Measurements from ENCODE around the gene ZFPM1. TPM values are rescaled to one million over a fixed set of nuclear protein-coding genes. Genes with fewer than 3 reads are reported as not detected.

The ZFPM1 gene
- total RNA-seq, 4 donors from 2014 or later, result 0.31 to 0.71 (median 0.56) TPM

DNA sequence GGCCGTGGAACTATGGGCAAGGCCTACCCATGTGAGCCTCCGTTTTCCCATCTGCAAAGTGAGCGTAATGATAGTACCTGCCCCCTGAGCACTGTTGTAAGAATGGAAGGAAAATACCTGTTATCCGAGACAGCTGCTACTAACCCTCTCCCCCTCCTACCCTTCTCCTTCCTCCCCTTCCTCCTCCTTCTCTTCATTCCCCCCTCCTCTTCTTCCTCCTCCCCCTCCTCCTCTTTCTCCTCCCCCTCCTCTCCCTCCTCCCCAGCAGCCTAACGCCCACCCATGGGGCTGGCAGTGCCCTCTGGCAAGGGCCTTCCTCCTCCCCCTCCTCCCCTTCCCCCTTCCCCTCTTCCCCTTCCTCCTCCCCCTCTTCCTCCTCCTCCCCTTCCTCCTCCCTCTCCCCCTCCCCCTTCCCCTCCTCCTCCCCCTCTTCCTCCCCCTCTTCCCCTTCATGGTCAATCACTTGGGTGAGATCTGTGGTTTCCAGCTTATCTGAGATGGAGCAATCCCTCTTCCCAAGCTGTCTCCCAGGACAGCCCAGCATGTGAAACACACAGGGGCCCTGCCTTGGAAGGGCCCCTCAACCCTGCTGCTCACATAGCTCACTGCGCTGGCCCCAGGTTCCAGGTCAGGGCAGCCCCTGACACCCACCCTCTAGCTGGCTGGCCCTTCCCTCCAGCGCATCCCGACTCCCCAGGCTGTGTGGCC, 6.4 kb downstream of the ZFPM1 start:
- peaks cover 13 to 40% (median 22%) of the 10 kb centered on the region in 3 donors for H3K27me3 ChIP-seq
- no peak overlapping the region for H3K27ac ChIP-seq
- H3K36me3 ChIP-seq, result no peaks in the 10 kb centered on the region
- ATAC-seq (no peak), DNase-seq (no peak)
- intact Hi-C loops (cut with DNase I; ENCODE audit: low total_unique reads) (loop anchor here (10.0 kb wide), 1 partner anchor 705 kb away; no protein-coding TSS in a partner anchor), in situ Hi-C loops (cut with MboI; ENCODE audit: low sequenced_read_pairs in 4 of 4) (no loop called here)
- no peak overlapping the region for H3K4me3 ChIP-seq
- H3K4me1 ChIP-seq, result peaks cover 5 to 18% of the 10 kb centered on the region in 2 donors
- no peak for TF ChIP-seq POLR2A (IDR thresholded peaks at IDR 0.05)
- TF ChIP-seq, protein P1, sequence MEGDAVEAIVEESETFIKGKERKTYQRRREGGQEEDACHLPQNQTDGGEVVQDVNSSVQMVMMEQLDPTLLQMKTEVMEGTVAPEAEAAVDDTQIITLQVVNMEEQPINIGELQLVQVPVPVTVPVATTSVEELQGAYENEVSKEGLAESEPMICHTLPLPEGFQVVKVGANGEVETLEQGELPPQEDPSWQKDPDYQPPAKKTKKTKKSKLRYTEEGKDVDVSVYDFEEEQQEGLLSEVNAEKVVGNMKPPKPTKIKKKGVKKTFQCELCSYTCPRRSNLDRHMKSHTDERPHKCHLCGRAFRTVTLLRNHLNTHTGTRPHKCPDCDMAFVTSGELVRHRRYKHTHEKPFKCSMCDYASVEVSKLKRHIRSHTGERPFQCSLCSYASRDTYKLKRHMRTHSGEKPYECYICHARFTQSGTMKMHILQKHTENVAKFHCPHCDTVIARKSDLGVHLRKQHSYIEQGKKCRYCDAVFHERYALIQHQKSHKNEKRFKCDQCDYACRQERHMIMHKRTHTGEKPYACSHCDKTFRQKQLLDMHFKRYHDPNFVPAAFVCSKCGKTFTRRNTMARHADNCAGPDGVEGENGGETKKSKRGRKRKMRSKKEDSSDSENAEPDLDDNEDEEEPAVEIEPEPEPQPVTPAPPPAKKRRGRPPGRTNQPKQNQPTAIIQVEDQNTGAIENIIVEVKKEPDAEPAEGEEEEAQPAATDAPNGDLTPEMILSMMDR (IDR thresholded peaks at IDR 0.05 in 4 of 5, conservative IDR thresholded peaks at IDR 0.05 in 1 of 5), result no peak
- no peaks in the 10 kb centered on the region for H3K9me3 ChIP-seq

DNA sequence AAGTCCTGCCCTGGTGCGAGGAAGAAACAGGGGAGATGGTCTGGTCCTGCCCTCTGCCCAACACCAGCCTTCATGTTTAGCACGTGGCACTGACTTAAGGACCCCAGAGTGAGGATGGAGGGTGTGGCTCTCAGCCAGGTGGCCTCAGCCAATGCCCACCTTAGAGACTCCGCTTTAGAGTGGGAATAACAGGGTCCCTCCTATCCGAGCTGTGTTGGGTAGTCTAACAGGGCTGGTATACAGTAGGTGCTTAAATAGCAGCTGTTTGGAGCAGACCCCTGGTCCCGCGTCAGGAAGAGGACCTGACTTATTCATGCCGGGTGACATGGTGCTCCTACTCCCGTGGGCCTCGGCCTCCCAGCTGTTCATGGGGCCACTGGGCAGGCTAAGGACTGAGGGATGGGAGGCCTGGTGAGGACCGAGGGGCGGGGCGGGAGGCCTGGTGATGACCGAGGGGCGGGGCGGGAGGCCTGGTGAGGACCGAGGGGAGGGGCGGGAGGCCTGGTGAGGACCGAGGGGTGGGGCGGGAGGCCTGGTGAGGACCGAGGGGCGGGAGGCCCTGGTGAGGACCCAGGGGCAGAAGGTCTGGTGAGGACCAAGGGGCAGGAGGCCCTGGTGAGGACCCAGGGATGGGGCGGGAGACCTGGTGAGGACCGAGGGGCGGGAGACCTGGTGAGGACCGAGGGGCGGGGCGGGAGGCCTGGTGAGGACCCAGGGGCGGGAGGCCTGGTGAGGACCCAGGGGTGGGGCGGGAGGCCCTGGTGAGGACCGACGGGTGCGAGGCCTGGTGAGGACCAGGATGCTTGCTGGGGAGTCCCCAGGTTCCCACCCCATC, 7.6 kb downstream of the ZFPM1 start:
- ATAC-seq, result no peak
- H3K9me3 ChIP-seq, result no peaks in the 10 kb centered on the region
- intact Hi-C loops (cut with DNase I; ENCODE audit: low total_unique reads) (loop anchor here (10.0 kb wide), 1 partner anchor 704 kb away; no protein-coding TSS in a partner anchor), in situ Hi-C loops (cut with MboI; ENCODE audit: low sequenced_read_pairs in 4 of 4) (no loop called here)
- no peak overlapping the region for H3K27ac ChIP-seq
- H3K27me3 ChIP-seq, result peaks cover 9 to 29% (median 14%) of the 10 kb centered on the region in 3 donors
- H3K36me3 ChIP-seq, result no peaks in the 10 kb centered on the region
- no peak for DNase-seq
- TF ChIP-seq POLR2A (IDR thresholded peaks at IDR 0.05), result no peak
- TF ChIP-seq, protein P1 (IDR thresholded peaks at IDR 0.05 in 4 of 5, conservative IDR thresholded peaks at IDR 0.05 in 1 of 5), result no peak
- no peak overlapping the region for H3K4me3 ChIP-seq
- peaks cover 2 to 8% of the 10 kb centered on the region in 2 donors for H3K4me1 ChIP-seq

DNA sequence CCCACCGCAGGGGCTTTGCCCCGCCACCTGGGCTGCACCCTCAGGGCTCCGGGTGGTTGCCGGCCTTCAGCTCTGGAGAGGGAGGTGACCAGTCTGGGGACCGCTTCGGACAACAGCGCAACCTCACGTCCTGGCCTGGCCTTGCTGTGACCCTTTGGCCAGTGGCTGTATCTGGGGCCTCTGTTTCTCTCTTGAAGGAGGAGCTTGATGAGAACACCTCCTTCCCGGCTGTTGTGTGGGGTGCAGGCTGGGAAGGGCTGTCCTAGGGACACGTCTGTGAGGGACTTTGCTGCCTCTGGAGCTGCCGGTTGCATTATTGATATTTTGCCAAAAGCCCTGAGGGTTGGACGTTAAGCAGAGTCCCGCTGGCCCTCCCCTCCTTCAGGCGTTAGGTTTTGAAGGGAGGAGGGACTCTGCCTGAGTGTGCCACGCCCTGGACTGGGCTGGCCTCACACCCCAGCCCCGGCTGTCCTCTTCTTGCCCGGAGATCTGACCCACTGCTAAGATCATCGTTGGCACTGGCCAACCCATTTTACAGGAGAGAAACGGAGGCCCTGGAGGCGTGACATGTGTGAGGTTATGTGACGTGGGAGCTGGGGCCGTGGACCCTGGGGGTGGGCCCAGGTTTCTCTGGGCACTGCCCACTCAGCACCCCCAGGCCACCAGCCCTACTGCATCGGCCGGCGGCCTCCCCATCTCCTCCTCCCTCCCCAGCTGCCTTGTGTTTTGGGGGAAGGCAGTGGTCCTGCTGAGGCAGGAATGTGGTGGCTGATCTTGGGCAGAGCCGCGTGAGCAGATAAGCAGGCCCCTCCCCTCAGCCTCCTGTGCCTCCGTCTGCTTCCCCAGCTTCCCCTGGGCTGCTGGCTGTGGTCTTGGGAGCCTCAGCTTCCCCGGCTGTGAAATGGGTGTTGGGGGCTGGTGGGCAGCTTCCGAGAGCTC, 8.5 kb downstream of the ZFPM1 start:
- Histone ChIP-seq H3K9me3 (no peaks in the 10 kb centered on the region), H3K27me3 (peaks cover under 1 to 20% (median 6%) of the 10 kb centered on the region in 3 donors), H3K27ac (no peak overlapping the region), H3K4me3 (no peak overlapping the region), H3K4me1 (no peaks in the 10 kb centered on the region), H3K36me3 (no peaks in the 10 kb centered on the region)
- TF ChIP-seq, protein P1 (IDR thresholded peaks at IDR 0.05 in 4 of 5, conservative IDR thresholded peaks at IDR 0.05 in 1 of 5), result no peak
- TF ChIP-seq POLR2A (IDR thresholded peaks at IDR 0.05), result no peak
- in situ Hi-C loops (cut with MboI; ENCODE audit: low sequenced_read_pairs in 4 of 4), result no loop called here
- DNase-seq (no peak), ATAC-seq (no peak)
- intact Hi-C loops (cut with DNase I; ENCODE audit: low total_unique reads), result loop anchor here (10.0 kb wide), 1 partner anchor 703 kb away; no protein-coding TSS in a partner anchor

DNA sequence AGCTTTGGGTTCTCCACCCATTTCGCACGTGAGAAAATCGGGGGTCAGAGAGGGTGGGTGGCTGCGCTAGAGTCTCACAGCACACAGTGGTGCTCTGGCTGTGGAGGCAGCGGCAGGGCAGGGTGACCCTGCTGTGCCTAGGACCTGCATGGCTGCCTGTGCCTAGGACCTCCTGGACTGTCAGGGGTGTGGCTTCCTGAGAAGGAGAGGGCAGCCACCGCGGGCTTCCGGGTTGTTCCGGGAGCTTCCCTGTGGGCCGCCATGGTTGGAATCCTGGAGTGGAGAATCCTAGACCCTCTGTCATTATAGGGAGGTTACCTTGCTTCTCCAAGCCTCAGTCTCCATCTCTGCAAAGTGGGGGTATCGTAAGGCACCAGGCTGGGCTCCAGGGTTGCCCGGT, 9.3 kb downstream of the ZFPM1 start:
- no peaks in the 10 kb centered on the region for H3K4me1 ChIP-seq
- in situ Hi-C loops (cut with MboI; ENCODE audit: low sequenced_read_pairs in 4 of 4), result no loop called here
- H3K36me3 ChIP-seq, result no peaks in the 10 kb centered on the region
- H3K4me3 ChIP-seq, result no peak overlapping the region
- H3K27me3 ChIP-seq, result peaks cover 2 to 12% (median 4%) of the 10 kb centered on the region in 3 donors
- intact Hi-C loops (cut with DNase I; ENCODE audit: low total_unique reads), result loop anchor here (10.0 kb wide), 1 partner anchor 702 kb away; no protein-coding TSS in a partner anchor
- DNase-seq (no peak), ATAC-seq (no peak)
- no peak for TF ChIP-seq POLR2A (IDR thresholded peaks at IDR 0.05)
- TF ChIP-seq, protein P1 (IDR thresholded peaks at IDR 0.05 in 4 of 5, conservative IDR thresholded peaks at IDR 0.05 in 1 of 5), result no peak
- H3K9me3 ChIP-seq, result no peaks in the 10 kb centered on the region
- H3K27ac ChIP-seq, result no peak overlapping the region
